ENCODE measurements around the gene GOLGA8K.
"Not testable (repeated sequence)": the region's sequence is repeated elsewhere in the genome, so short reads cannot be mapped to it uniquely, and the experiment has no call there.

- TF ChIP-seq, protein P1, sequence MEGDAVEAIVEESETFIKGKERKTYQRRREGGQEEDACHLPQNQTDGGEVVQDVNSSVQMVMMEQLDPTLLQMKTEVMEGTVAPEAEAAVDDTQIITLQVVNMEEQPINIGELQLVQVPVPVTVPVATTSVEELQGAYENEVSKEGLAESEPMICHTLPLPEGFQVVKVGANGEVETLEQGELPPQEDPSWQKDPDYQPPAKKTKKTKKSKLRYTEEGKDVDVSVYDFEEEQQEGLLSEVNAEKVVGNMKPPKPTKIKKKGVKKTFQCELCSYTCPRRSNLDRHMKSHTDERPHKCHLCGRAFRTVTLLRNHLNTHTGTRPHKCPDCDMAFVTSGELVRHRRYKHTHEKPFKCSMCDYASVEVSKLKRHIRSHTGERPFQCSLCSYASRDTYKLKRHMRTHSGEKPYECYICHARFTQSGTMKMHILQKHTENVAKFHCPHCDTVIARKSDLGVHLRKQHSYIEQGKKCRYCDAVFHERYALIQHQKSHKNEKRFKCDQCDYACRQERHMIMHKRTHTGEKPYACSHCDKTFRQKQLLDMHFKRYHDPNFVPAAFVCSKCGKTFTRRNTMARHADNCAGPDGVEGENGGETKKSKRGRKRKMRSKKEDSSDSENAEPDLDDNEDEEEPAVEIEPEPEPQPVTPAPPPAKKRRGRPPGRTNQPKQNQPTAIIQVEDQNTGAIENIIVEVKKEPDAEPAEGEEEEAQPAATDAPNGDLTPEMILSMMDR (IDR thresholded peaks at IDR 0.05; ENCODE audit: insufficient read depth, low read length), result not testable (repeated sequence)
- TF ChIP-seq, protein P2, sequence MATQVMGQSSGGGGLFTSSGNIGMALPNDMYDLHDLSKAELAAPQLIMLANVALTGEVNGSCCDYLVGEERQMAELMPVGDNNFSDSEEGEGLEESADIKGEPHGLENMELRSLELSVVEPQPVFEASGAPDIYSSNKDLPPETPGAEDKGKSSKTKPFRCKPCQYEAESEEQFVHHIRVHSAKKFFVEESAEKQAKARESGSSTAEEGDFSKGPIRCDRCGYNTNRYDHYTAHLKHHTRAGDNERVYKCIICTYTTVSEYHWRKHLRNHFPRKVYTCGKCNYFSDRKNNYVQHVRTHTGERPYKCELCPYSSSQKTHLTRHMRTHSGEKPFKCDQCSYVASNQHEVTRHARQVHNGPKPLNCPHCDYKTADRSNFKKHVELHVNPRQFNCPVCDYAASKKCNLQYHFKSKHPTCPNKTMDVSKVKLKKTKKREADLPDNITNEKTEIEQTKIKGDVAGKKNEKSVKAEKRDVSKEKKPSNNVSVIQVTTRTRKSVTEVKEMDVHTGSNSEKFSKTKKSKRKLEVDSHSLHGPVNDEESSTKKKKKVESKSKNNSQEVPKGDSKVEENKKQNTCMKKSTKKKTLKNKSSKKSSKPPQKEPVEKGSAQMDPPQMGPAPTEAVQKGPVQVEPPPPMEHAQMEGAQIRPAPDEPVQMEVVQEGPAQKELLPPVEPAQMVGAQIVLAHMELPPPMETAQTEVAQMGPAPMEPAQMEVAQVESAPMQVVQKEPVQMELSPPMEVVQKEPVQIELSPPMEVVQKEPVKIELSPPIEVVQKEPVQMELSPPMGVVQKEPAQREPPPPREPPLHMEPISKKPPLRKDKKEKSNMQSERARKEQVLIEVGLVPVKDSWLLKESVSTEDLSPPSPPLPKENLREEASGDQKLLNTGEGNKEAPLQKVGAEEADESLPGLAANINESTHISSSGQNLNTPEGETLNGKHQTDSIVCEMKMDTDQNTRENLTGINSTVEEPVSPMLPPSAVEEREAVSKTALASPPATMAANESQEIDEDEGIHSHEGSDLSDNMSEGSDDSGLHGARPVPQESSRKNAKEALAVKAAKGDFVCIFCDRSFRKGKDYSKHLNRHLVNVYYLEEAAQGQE (IDR thresholded peaks at IDR 0.05; ENCODE audit: insufficient replicate concordance, low read depth), result not testable (repeated sequence)
- not testable (repeated sequence) for TF ChIP-seq GABPA (IDR thresholded peaks at IDR 0.05; ENCODE audit: low read depth)
Observed at GRCh38 chr15:32363449-32363848, 39.6 kb downstream of the GOLGA8K start.
